Measurements from ENCODE around the gene SEL1L3.
A peak's percentile ranks its signal among the peaks of the same experiment; 100 is the strongest.
"Not testable (repeated sequence)": the region's sequence is repeated elsewhere in the genome, so short reads cannot be mapped to it uniquely, and the experiment has no call there.

SEL1L3 gene

GRCh38 chr4:25879991-25880651 lies 17.3 kb upstream of the SEL1L3 start:
- DNase-seq (ENCODE audit: low spot score) = no peak
- FAIRE-seq = no peak

GRCh38 chr4:25879587-25879986 lies 16.8 kb upstream of the SEL1L3 start:
- no peak for FAIRE-seq
- DNase-seq (ENCODE audit: low spot score) = no peak

- DNase-seq (ENCODE audit: low spot score) (no peak), FAIRE-seq (no peak)
These were observed 16.4 kb upstream of the SEL1L3 start for GRCh38 chr4:25879091-25879584.

GRCh38 chr4:25878676-25879075 lies 15.9 kb upstream of the SEL1L3 start:
- DNase-seq (ENCODE audit: low spot score) (no peak), FAIRE-seq (no peak)

GRCh38 chr4:25875281-25875745 lies 12.5 kb upstream of the SEL1L3 start:
- FAIRE-seq (no peak), DNase-seq (ENCODE audit: low spot score) (no peak)

GRCh38 chr4:25874655-25875054 lies 11.9 kb upstream of the SEL1L3 start:
- no peak for FAIRE-seq
- DNase-seq (ENCODE audit: low spot score) = no peak

- no peak for FAIRE-seq
- no peak for DNase-seq (ENCODE audit: low spot score)
These were observed 10.9 kb upstream of the SEL1L3 start for GRCh38 chr4:25873632-25874129.

GRCh38 chr4:25872851-25873631 lies 10.3 kb upstream of the SEL1L3 start:
- FAIRE-seq (no peak), DNase-seq (ENCODE audit: low spot score) (no peak)

GRCh38 chr4:25870081-25870480 lies 7.3 kb upstream of the SEL1L3 start:
- DNase-seq (ENCODE audit: low spot score) (no peak), FAIRE-seq (no peak)

- DNase-seq (ENCODE audit: low spot score) (no peak), FAIRE-seq (no peak)
These were observed 5.0 kb upstream of the SEL1L3 start for GRCh38 chr4:25867781-25868294.

GRCh38 chr4:25866401-25866800 lies 3.6 kb upstream of the SEL1L3 start:
- FAIRE-seq; DNase-seq (ENCODE audit: low spot score): not testable (repeated sequence)

- FAIRE-seq = no peak
- DNase-seq (ENCODE audit: low spot score) = peak; percentile 84
These were observed 2.8 kb upstream of the SEL1L3 start for GRCh38 chr4:25865586-25865985.

- FAIRE-seq = no peak
- no peak for DNase-seq (ENCODE audit: low spot score)
These were observed 1.1 kb upstream of the SEL1L3 start for GRCh38 chr4:25863831-25864418.

- FAIRE-seq (no peak), DNase-seq (ENCODE audit: low spot score) (no peak)
These were observed 578 bp upstream of the SEL1L3 start for GRCh38 chr4:25863347-25863784.

- FAIRE-seq (no peak), DNase-seq (ENCODE audit: low spot score) (peak; percentile 21)
These were observed 807 bp downstream of the SEL1L3 start for GRCh38 chr4:25861951-25862410.

GRCh38 chr4:25861280-25861950 lies 1.4 kb downstream of the SEL1L3 start:
- DNase-seq (ENCODE audit: low spot score) (no peak), FAIRE-seq (no peak)

- DNase-seq (ENCODE audit: low spot score) (no peak), FAIRE-seq (no peak)
These were observed 2.1 kb downstream of the SEL1L3 start for GRCh38 chr4:25860586-25861279.

- FAIRE-seq = no peak
These were observed 3.2 kb downstream of the SEL1L3 start for GRCh38 chr4:25859429-25860148.

GRCh38 chr4:25857851-25858400 lies 4.9 kb downstream of the SEL1L3 start:
- DNase-seq (ENCODE audit: low spot score) (no peak), FAIRE-seq (no peak)

More at GRCh38 chr4:25859429-25860148, 3.2 kb downstream of the SEL1L3 start:
- DNase-seq (ENCODE audit: low spot score) = no peak
